GM23248 (cell line): ENCODE measurements around the gene LYAR.

Source experiments
- EZH2 ChIP-seq: fragments of 200-600 bp; sonication (generic); IDR thresholded peaks from 2 replicates; pipeline ENCODE4 v1.6.1; 2018; ENCODE audit warnings: antibody characterized with exemption, mild to moderate bottlenecking; ENCODE audit not compliant: insufficient read depth, poor library complexity, severe bottlenecking
- EZH2phosphoT487 ChIP-seq: fragments of 200-600 bp; sonication (generic); IDR thresholded peaks from 2 replicates; pipeline ENCODE4 v1.6.1; 2018; ENCODE audit warnings: antibody characterized with exemption, moderate library complexity, mild to moderate bottlenecking, low read depth; ENCODE audit not compliant: insufficient read depth

DNA sequence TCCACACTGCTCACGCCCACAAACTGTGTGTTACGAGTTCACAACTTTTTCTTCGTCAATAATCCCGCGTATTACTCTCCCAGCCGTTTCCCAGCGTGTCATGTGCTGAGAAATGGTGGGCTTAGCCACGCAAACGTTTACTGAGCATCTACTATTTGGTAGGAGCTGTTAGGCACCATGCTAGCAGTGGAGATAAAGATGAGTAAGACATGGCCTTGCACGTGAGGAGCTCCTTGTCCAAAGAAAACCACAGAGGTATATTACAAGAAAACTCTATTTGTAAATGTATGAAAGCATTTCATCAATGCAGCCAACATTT, 41.1 kb downstream of the LYAR start:
- TF ChIP-seq EZH2 (no peak), EZH2phosphoT487 (no peak)
